ENCODE results near the gene SLC9A2. TPM values are rescaled to one million over a fixed set of nuclear protein-coding genes. Genes with fewer than 3 reads are reported as not detected.

The SLC9A2 gene
- total RNA-seq, 1 donor from 2014 or later, result not detected

DNA sequence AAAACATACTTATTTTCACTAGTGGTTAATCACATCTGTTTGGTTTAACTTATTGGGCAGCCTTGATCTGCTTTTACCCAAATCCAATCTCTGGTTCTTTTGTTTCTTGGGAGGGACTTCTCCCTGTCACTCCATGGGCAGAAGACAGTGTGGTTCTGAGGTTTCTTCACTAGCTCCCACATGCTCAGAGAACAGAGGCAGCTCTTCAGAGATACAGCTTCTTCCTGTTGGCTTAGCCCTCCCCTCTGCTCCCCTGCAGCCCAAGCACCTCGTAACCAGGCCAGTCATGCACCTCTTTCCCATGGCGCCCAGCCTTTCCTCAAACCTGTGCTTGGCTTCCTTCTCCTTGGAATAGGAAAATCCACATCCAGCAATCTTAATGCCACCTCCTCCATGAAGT is 32.8 kb downstream of the SLC9A2 start:
- no peak for ATAC-seq (ENCODE audit: low read depth)
- Mint-ChIP-seq H3K4me3 (no peak overlapping the region), H3K27ac (no peak overlapping the region)

DNA sequence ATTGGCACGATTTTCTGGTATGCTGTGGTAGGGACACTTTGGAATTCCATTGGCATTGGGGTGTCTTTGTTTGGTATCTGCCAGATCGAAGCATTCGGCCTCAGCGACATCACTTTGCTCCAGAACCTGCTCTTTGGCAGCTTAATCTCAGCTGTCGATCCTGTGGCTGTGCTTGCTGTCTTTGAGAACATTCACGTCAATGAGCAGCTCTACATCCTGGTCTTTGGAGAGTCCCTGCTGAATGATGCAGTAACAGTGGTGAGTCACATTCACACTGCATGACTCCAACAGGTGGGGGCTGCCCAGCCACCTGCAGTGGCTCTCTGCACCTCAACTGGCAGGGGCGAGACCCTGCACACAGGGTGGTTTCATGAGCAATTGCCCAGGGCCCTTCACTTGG is 38.4 kb downstream of the SLC9A2 start:
- no peaks in the 10 kb centered on the region for H3K36me3 Mint-ChIP-seq (ENCODE audit: low read depth)
- ATAC-seq (ENCODE audit: low read depth), result peak; percentile 65
- DNase-seq, result no peak
- H3K9me3 Mint-ChIP-seq, result no peaks in the 10 kb centered on the region
- TF ChIP-seq, protein P1, sequence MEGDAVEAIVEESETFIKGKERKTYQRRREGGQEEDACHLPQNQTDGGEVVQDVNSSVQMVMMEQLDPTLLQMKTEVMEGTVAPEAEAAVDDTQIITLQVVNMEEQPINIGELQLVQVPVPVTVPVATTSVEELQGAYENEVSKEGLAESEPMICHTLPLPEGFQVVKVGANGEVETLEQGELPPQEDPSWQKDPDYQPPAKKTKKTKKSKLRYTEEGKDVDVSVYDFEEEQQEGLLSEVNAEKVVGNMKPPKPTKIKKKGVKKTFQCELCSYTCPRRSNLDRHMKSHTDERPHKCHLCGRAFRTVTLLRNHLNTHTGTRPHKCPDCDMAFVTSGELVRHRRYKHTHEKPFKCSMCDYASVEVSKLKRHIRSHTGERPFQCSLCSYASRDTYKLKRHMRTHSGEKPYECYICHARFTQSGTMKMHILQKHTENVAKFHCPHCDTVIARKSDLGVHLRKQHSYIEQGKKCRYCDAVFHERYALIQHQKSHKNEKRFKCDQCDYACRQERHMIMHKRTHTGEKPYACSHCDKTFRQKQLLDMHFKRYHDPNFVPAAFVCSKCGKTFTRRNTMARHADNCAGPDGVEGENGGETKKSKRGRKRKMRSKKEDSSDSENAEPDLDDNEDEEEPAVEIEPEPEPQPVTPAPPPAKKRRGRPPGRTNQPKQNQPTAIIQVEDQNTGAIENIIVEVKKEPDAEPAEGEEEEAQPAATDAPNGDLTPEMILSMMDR (IDR thresholded peaks at IDR 0.05), result no peak
- ChIA-PET POLR2A (interaction anchor here (0.5 kb wide), 1 partner anchor 8 kb away, joined by 5 read pairs; no protein-coding TSS in a partner anchor), CTCF (no interaction called here)
- H3K27ac Mint-ChIP-seq, result no peak overlapping the region
- intact Hi-C loops (cut with micrococcal nuclease), result no loop called here
- H3K4me3 Mint-ChIP-seq, result no peak overlapping the region
- H3K27me3 Mint-ChIP-seq, result peaks cover 9% of the 10 kb centered on the region
- H3K4me1 Mint-ChIP-seq, result no peaks in the 10 kb centered on the region

More for the DNA sequence above, 32.8 kb downstream of the SLC9A2 start:
- no peaks in the 10 kb centered on the region for H3K36me3 Mint-ChIP-seq (ENCODE audit: low read depth)
- TF ChIP-seq, protein P1 (IDR thresholded peaks at IDR 0.05), result no peak
- H3K9me3 Mint-ChIP-seq, result peaks cover 8% of the 10 kb centered on the region
- no peaks in the 10 kb centered on the region for H3K4me1 Mint-ChIP-seq
- intact Hi-C loops (cut with micrococcal nuclease), result no loop called here
- CTCF ChIA-PET, result no interaction called here
- no peak for DNase-seq
- H3K27me3 Mint-ChIP-seq, result peaks cover 13% of the 10 kb centered on the region
- POLR2A ChIA-PET, result no interaction called here

DNA sequence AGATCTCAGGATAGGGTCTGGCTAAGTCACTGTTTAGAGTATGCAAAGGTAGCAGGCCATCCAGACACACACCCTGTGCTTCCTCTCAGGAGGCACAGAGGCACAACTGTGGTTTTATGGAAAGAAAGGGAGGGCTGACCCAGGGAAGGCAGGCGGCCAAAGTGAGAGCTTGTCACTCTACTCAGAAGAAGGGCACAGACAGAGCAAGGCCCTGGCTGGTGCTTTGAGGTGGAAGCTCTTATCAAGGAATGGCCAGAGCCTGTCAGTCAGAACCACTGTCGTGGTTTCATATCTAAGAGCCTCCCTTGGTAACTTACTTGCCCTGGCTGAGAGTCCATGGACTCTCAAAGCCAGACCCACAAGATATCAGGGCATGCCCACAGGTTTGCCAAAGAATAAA is 40.7 kb downstream of the SLC9A2 start:
- DNase-seq, result no peak
- no peaks in the 10 kb centered on the region for H3K4me1 Mint-ChIP-seq
- H3K27ac Mint-ChIP-seq, result no peak overlapping the region
- peaks cover 6% of the 10 kb centered on the region for H3K27me3 Mint-ChIP-seq
- ChIA-PET POLR2A (no interaction called here), CTCF (no interaction called here)
- H3K4me3 Mint-ChIP-seq, result no peak overlapping the region
- ATAC-seq (ENCODE audit: low read depth), result no peak
- no peaks in the 10 kb centered on the region for H3K36me3 Mint-ChIP-seq (ENCODE audit: low read depth)
- TF ChIP-seq, protein P1 (IDR thresholded peaks at IDR 0.05), result no peak
- H3K9me3 Mint-ChIP-seq, result no peaks in the 10 kb centered on the region
- intact Hi-C loops (cut with micrococcal nuclease), result no loop called here

DNA sequence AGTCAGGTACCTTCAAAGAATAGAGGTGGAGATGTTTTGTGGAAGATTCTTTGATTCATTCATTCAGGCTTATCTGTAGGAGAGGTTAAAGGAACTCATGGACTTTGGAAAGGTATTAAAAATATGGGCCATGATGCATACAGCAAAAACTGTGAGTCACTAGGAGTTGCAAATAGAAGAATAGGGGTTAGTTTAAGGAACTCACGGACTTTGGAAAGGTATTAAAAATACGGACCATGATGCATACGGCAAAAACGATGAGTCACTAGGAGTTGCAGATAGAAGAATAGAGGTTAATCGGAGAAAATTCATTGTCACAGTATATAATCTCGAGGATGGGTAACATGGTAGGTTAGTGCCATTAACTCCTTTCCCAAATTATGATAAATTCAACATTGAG is 41.2 kb downstream of the SLC9A2 start:
- CTCF ChIA-PET, result no interaction called here

DNA sequence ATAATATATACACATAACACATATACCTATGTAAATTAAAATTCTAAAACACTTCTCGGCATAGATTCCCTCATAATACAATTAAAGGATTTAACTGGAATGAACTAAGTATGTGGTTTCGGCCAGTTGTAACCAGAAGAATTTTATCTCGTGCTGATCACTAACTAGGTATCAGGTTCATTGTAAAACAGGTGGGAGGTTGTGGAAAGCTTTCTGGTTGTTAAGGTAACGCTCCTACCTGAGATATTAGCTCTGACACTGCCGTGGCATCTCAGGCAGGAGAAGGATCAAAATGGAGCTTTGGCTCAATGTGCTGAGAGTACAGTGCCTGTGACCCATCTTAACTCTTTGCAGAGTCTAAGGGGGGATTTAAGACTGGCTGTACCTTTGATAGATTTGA is 42.5 kb downstream of the SLC9A2 start:
- TF ChIP-seq, protein P1 (IDR thresholded peaks at IDR 0.05), result no peak
- intact Hi-C loops (cut with micrococcal nuclease), result no loop called here
- ChIA-PET CTCF (no interaction called here), POLR2A (no interaction called here)
- peaks cover 6% of the 10 kb centered on the region for H3K27me3 Mint-ChIP-seq
- H3K9me3 Mint-ChIP-seq, result no peaks in the 10 kb centered on the region
- DNase-seq, result no peak
- H3K4me1 Mint-ChIP-seq, result no peaks in the 10 kb centered on the region
- H3K27ac Mint-ChIP-seq, result no peak overlapping the region
- no peaks in the 10 kb centered on the region for H3K36me3 Mint-ChIP-seq (ENCODE audit: low read depth)
- H3K4me3 Mint-ChIP-seq, result no peak overlapping the region
- no peak for ATAC-seq (ENCODE audit: low read depth)

More for the DNA sequence above, 41.2 kb downstream of the SLC9A2 start:
- ATAC-seq (ENCODE audit: low read depth) (no peak), DNase-seq (no peak)
- Mint-ChIP-seq H3K36me3 (ENCODE audit: low read depth) (no peaks in the 10 kb centered on the region), H3K27ac (no peak overlapping the region), H3K27me3 (peaks cover 6% of the 10 kb centered on the region), H3K4me1 (no peaks in the 10 kb centered on the region), H3K4me3 (no peak overlapping the region), H3K9me3 (no peaks in the 10 kb centered on the region)
- intact Hi-C loops (cut with micrococcal nuclease), result no loop called here
- POLR2A ChIA-PET, result no interaction called here
- TF ChIP-seq, protein P1 (IDR thresholded peaks at IDR 0.05), result no peak

Data from activated B cell treated with CpG ODN at 0.5 μM for 24 hours (primary cell).